ENCODE results near the gene HLA-DRA.

HLA-DRA gene

DNA sequence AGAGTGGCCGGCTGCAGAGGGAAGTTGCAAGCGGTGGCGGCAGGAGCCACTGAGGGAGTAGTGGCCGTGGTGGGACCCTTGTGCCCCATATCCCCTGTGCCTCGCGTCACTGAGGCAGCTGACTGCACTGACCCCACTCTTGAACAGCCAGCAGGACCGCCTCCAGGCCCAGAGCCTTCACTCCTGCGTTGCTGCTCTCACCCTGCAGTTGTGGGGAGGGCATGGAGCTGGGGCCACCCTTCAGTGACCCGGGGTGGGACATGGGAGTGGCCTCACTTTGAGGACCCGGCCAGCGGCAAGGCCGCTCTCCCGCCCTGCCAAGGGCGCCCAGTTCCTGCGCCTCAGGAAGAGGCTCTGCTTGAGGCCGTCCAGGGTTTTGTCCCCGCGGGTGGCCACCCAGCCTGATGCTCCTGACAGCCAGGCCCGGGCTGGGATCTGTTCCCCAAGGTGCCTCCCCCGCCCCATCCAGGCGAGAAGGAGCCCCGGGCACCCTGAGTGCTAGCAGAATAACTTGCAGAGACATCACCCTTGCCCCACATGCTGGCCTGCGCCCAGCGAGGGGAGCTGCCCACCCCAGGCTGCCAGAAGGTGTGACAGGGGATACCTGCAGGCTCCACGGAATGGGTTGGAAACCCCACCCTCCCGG is 44.4 kb downstream of the HLA-DRA start:
- no peak for DNase-seq

DNA sequence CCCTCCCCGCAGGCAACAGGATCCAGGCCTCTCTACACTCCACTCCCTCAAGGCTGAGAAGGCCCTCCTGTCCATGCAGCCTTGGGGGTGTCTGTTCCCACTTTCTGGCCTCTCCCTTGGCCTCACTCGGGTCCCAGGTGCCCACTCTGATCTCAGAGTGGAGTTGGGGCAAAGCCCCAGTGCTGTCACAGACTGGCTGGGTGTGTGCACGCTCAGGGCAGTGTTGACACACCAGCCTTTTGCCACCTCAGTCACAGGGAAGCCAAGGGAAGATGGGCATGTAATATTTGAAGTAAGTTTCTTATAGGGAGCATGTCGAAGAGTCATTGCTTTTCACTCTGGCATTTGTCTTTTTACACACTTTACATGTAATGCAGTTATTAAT is 44.9 kb downstream of the HLA-DRA start:
- DNase-seq: no peak

DNA sequence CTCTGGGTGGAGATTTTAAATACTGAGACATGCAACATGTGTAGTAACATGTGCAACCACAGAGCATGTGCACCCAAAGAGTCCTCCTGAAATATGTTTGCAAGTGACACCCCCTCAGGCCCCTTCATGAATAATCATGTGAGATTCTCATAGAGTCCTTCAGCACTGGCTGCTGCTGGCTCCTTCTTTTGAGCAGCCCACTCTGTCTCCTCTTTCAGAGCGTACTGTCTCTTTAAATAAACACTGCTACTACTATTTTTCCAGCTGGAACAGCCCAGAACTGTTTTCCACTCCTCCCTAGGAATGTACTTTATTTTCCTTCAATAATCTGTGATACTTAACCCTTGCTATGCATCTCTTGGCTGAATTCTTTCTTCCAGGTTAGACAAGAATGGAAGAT is 48.4 kb downstream of the HLA-DRA start:
- peak; percentile 5 for DNase-seq

DNA sequence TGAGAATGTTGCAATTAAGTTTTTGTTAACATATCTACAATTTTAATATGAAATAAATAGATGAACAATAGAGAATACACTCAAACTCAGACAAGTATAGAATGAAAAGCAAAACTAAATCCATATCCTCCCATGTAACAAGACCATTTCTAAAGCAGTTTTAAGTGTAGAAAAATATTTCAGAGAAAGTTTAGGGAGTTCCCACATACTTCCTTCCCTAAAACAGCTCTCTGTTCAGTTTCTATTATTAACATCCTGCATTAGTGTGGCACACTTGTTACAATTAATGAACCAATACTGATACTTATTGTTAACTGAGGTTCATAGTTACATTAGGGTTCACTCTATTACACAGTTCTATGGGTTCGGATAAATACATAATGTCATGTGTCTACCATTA is 52.0 kb downstream of the HLA-DRA start:
- no peak for DNase-seq

DNA sequence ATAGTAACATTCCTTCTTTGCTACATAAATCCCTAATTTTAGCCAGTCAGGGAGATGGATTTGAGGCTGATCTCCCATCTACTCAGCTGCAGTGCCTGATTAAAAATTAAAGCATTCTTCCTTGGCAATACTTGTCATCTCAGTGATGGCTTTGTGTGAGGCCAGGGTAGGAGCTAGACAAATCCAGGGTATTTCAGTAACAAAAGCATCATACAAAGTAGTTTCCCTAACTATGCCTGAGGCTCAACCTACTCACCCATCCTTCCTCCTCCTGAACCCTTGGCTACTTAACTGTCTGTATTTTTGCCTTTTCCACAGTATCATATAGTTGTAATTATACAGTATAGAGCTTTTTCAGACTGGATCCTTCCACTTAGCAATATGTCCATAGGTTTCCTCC is 52.7 kb downstream of the HLA-DRA start:
- no peak for DNase-seq

All from fibroblast of skin of scalp (primary cell).